Kidney tubule cell (primary cell): ENCODE results near the gene LHX8.
A peak's percentile ranks its signal among the peaks of the same experiment; 100 is the strongest.

Experiments
- DNase-seq: peaks from one replicate; pipeline ENCODE4 v3.0.0-alpha.2; 2018; ENCODE audit warnings: low spot score

The LHX8 gene

GRCh38 chr1:75203415-75204277 is 69.5 kb downstream of the LHX8 start:
- DNase-seq = peak; percentile 54

- peak; percentile 25 for DNase-seq
Observed at GRCh38 chr1:75208862-75209261, 74.7 kb downstream of the LHX8 start.
